GM10266 (cell line): ENCODE data around the gene CABP7.

Experiments used
- DNase-seq: peaks from one replicate; pipeline ENCODE4 v3.0.0; 2012; ENCODE audit errors: extremely low spot score
- CTCF ChIP-seq: IDR thresholded peaks from 2 replicates; pipeline ENCODE4 v1.5.1; 2012; ENCODE audit warnings: mild to moderate bottlenecking, low read depth; ENCODE audit not compliant: control insufficient read depth, insufficient read depth; ENCODE audit errors: missing control alignments

CABP7 gene

GRCh38 chr22:29733362-29734201, 13.8 kb downstream of the CABP7 start:
- DNase-seq, result no peak
- no peak for TF ChIP-seq CTCF

- TF ChIP-seq CTCF, result no peak
- no peak for DNase-seq
Observed at GRCh38 chr22:29734406-29734805, 14.6 kb downstream of the CABP7 start.

GRCh38 chr22:29734838-29735237, 15.0 kb downstream of the CABP7 start:
- no peak for DNase-seq
- no peak for TF ChIP-seq CTCF

GRCh38 chr22:29735416-29735815, 15.6 kb downstream of the CABP7 start:
- DNase-seq, result no peak
- no peak for TF ChIP-seq CTCF

- no peak for DNase-seq
- no peak for TF ChIP-seq CTCF
Observed at GRCh38 chr22:29737251-29738117, 17.7 kb downstream of the CABP7 start.

- TF ChIP-seq CTCF, result no peak
- DNase-seq, result no peak
Observed at GRCh38 chr22:29738118-29738815, 18.5 kb downstream of the CABP7 start.

- DNase-seq, result no peak
- no peak for TF ChIP-seq CTCF
Observed at GRCh38 chr22:29739346-29739875, 19.6 kb downstream of the CABP7 start.
